Renal pelvis (tissue), 4 donors: ENCODE data around the gene SLC5A1. TPM values are rescaled to one million over a fixed set of nuclear protein-coding genes. Genes with fewer than 3 reads are reported as not detected.

Experiments used
- DNase-seq: peaks from one replicate; pipeline ENCODE4 v3.0.0-alpha.2; 2013
- polyA plus RNA-seq, 3 donors: library from polyadenylated mRNA; unstranded; fragments of 120-200 nt; gene quantifications; one replicate each; pipeline ENCODE4 v1.2.1, GENCODE V29; 2013; ENCODE audit not compliant: insufficient read length in 3 of 3

SLC5A1 gene
- polyA plus RNA-seq, 3 donors, result 0.52 to 0.73 (median 0.61) TPM

GRCh38 chr22:32050678-32051515 lies 7.8 kb downstream of the SLC5A1 start:
- no peak for DNase-seq

GRCh38 chr22:32052244-32052643 lies 9.2 kb downstream of the SLC5A1 start:
- DNase-seq, result no peak

- no peak for DNase-seq
These were observed 10.1 kb downstream of the SLC5A1 start for GRCh38 chr22:32052936-32053791.

- DNase-seq, result no peak
These were observed 12.0 kb downstream of the SLC5A1 start for GRCh38 chr22:32055069-32055468.

GRCh38 chr22:32058656-32059260 lies 15.7 kb downstream of the SLC5A1 start:
- no peak for DNase-seq

- DNase-seq, result no peak
These were observed 16.4 kb downstream of the SLC5A1 start for GRCh38 chr22:32059426-32059825.

- no peak for DNase-seq
These were observed 20.6 kb downstream of the SLC5A1 start for GRCh38 chr22:32063701-32064100.

- DNase-seq, result no peak
These were observed 23.8 kb downstream of the SLC5A1 start for GRCh38 chr22:32066820-32067219.

GRCh38 chr22:32067613-32068012 lies 24.6 kb downstream of the SLC5A1 start:
- DNase-seq, result no peak

- DNase-seq, result no peak
These were observed 26.7 kb downstream of the SLC5A1 start for GRCh38 chr22:32069579-32070372.

GRCh38 chr22:32073262-32073661 lies 30.2 kb downstream of the SLC5A1 start:
- DNase-seq, result no peak

- DNase-seq, result no peak
These were observed 30.8 kb downstream of the SLC5A1 start for GRCh38 chr22:32073823-32074380.

GRCh38 chr22:32075997-32076760 lies 33.1 kb downstream of the SLC5A1 start:
- no peak for DNase-seq

- no peak for DNase-seq
These were observed 33.7 kb downstream of the SLC5A1 start for GRCh38 chr22:32076761-32077084.

GRCh38 chr22:32077151-32077550 lies 34.1 kb downstream of the SLC5A1 start:
- no peak for DNase-seq

GRCh38 chr22:32079130-32080089 lies 36.3 kb downstream of the SLC5A1 start:
- DNase-seq, result no peak

GRCh38 chr22:32080904-32081303 lies 37.8 kb downstream of the SLC5A1 start:
- no peak for DNase-seq

GRCh38 chr22:32082331-32082730 lies 39.3 kb downstream of the SLC5A1 start:
- no peak for DNase-seq

- no peak for DNase-seq
These were observed 39.9 kb downstream of the SLC5A1 start for GRCh38 chr22:32083000-32083399.

GRCh38 chr22:32083814-32084213 lies 40.8 kb downstream of the SLC5A1 start:
- DNase-seq, result no peak
